ENCODE measurements around the gene DELE1.

Gene DELE1

GRCh38 chr5:141945511-141946051 lies 21.9 kb downstream of the DELE1 start:
- H3K4me3 ChIP-seq (ENCODE audit: low read depth, low read length): no peak overlapping the region
- TF ChIP-seq CTCF (IDR thresholded peaks at IDR 0.05; ENCODE audit: insufficient read depth, low read length, missing control alignments): no peak
- DNase-seq (ENCODE audit: low read depth, low spot score): no peak
- CTCF ChIA-PET: interaction anchor here (0.9 to 17.0 kb wide), 5 partner anchors 14 to 253 kb away, joined by 4 to 260 read pairs (median 14); partner anchors contain the start of genes PCDH12 and RNF14
- POLR2A ChIA-PET: interaction anchor here (1.2 kb wide), 1 partner anchor 12 kb away, joined by 3 read pairs; the partner anchor contains the start of gene PCDH12

- ChIA-PET POLR2A (no interaction called here), CTCF (interaction anchor here (1.3 to 17.0 kb wide), 4 partner anchors 12 to 256 kb away, joined by 3 to 260 read pairs (median 7); partner anchors contain the start of gene PCDH12)
- no peak for DNase-seq (ENCODE audit: low read depth, low spot score)
- H3K4me3 ChIP-seq (ENCODE audit: low read depth, low read length): no peak overlapping the region
- TF ChIP-seq CTCF (IDR thresholded peaks at IDR 0.05; ENCODE audit: insufficient read depth, low read length, missing control alignments): no peak
Measured at GRCh38 chr5:141947316-141947715, 23.6 kb downstream of the DELE1 start.

GRCh38 chr5:141948812-141949211 lies 25.1 kb downstream of the DELE1 start:
- no peak for TF ChIP-seq CTCF (IDR thresholded peaks at IDR 0.05; ENCODE audit: insufficient read depth, low read length, missing control alignments)
- no peak overlapping the region for H3K4me3 ChIP-seq (ENCODE audit: low read depth, low read length)
- POLR2A ChIA-PET: no interaction called here
- CTCF ChIA-PET: interaction anchor here (1.0 to 17.0 kb wide), 3 partner anchors 11 to 35 kb away, joined by 3 to 260 read pairs (median 3); partner anchors contain the start of gene PCDH12
- no peak for DNase-seq (ENCODE audit: low read depth, low spot score)

GRCh38 chr5:141949511-141949910 lies 25.8 kb downstream of the DELE1 start:
- ChIA-PET POLR2A (no interaction called here), CTCF (interaction anchor here (1.0 to 17.0 kb wide), 2 partner anchors 10 to 36 kb away, joined by 3 to 260 read pairs; partner anchors contain the start of gene PCDH12)
- no peak for TF ChIP-seq CTCF (IDR thresholded peaks at IDR 0.05; ENCODE audit: insufficient read depth, low read length, missing control alignments)
- H3K4me3 ChIP-seq (ENCODE audit: low read depth, low read length): no peak overlapping the region
- no peak for DNase-seq (ENCODE audit: low read depth, low spot score)

- DNase-seq (ENCODE audit: low read depth, low spot score): no peak
- H3K4me3 ChIP-seq (ENCODE audit: low read depth, low read length): no peak overlapping the region
- ChIA-PET CTCF (interaction anchor here (0.5 to 17.0 kb wide), 9 partner anchors 9 to 260 kb away, joined by 3 to 260 read pairs (median 5); partner anchors contain the start of genes PCDH1, PCDH12 and RNF14), POLR2A (no interaction called here)
- no peak for TF ChIP-seq CTCF (IDR thresholded peaks at IDR 0.05; ENCODE audit: insufficient read depth, low read length, missing control alignments)
Measured at GRCh38 chr5:141950207-141951005, 26.7 kb downstream of the DELE1 start.

GRCh38 chr5:141951332-141951781 lies 27.7 kb downstream of the DELE1 start:
- POLR2A ChIA-PET: no interaction called here
- TF ChIP-seq CTCF (IDR thresholded peaks at IDR 0.05; ENCODE audit: insufficient read depth, low read length, missing control alignments): peak; percentile 58
- no peak overlapping the region for H3K4me3 ChIP-seq (ENCODE audit: low read depth, low read length)
- CTCF ChIA-PET: interaction anchor here (1.1 to 17.0 kb wide), 7 partner anchors 8 to 261 kb away, joined by 3 to 260 read pairs (median 5); partner anchors contain the start of genes PCDH1, PCDH12 and RNF14
- no peak for DNase-seq (ENCODE audit: low read depth, low spot score)
